HG03521 (cell line): ENCODE measurements around the gene CORO2A.
"Not testable (repeated sequence)": the region's sequence is repeated elsewhere in the genome, so short reads cannot be mapped to it uniquely, and the experiment has no call there.

Experiments used
- ATAC-seq: cut with Tn5 transposase; IDR thresholded peaks from one replicate; pipeline ENCODE4 v1.9.1; 2021; ENCODE audit warnings: mild to moderate bottlenecking, moderate library complexity; ENCODE audit not compliant: unreplicated experiment

Gene CORO2A

GRCh38 chr9:98117984-98118639 lies 74.3 kb downstream of the CORO2A start:
- ATAC-seq = peak; percentile 42

DNA sequence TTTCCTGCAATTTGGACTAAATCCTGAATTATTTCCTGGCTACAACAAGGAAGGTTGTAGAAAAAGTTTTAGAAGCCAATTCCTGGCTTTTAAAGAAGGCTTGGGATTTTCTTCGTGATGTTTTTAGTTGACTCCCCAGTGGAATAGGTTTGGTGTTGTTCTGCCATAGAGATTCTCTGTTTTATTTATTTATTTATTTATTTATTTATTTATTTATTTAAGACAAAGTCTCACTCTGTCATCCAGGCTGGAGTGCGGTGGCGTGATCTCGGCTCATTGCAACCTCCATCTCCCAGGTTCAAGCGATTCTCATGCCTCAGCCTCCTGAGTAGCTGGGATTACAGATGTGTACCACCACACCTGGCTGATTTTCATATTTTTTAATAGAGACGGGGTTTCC lies 75.3 kb downstream of the CORO2A start:
- not testable (repeated sequence) for ATAC-seq

DNA sequence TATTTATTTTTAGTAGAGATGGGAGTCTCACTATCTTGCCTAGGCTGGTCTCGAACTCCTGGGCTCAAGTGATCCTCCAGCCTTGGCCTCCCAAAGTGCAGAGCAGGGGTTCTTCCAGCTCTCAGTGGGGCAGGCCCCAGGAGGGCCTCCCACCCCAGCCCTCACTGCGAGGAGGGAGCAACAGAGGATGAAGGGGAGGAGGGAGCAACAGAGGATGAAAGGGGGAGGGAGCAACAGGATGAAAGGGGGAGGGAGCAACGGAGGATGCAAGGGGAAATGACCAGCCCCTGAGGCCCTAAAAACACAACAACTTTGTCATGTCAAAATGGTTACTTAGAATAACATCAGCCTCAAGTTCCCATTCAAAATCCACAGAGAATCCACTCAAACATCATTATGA lies 83.4 kb downstream of the CORO2A start:
- ATAC-seq = no peak

DNA sequence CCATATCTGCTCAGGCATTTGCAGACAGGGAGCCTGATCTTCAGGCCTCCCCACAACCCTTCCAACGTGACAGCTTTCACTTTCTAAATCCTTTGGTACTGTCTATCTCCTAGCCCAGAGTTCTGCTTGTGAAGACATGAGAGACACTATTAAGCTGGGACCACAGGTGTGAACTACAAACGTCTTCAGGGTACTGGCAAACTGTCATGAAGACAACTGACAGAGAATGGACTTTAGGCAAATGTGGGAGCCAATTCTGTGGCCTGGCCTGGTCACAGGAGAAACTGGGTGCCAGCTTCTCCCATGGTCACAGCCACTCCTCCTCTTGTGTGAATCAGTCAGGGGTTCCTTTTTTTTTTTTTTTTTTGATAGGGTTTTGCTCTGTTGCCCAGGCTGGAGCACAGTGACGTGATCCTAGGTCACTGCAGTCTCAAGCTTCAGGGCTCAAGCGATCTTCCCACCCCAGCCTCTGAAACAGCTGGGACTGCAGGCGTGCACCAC lies 83.9 kb downstream of the CORO2A start:
- ATAC-seq = no peak

DNA sequence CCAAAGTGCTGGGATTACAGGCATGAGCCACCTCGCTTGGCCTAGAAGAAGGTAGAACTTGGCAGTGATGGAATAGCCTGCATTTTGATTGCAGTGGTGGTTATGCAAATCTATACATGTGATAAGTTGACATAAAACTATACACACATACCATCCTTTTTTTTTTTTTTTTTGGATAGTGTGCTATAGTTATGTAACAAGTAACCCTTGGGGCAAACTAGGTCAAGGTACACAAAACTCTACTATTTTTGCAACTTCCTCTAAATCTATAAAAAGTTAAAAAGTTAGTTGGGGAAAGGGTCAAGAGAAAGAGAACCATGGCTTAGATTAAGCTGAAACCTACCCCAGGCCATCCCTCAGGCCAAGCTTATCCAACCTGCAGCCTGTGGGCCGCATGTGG lies 84.5 kb downstream of the CORO2A start:
- ATAC-seq = no peak

GRCh38 chr9:98105006-98105405 lies 87.4 kb downstream of the CORO2A start:
- ATAC-seq = no peak

- ATAC-seq = no peak
Observed at GRCh38 chr9:98104445-98104881, 88.0 kb downstream of the CORO2A start.

DNA sequence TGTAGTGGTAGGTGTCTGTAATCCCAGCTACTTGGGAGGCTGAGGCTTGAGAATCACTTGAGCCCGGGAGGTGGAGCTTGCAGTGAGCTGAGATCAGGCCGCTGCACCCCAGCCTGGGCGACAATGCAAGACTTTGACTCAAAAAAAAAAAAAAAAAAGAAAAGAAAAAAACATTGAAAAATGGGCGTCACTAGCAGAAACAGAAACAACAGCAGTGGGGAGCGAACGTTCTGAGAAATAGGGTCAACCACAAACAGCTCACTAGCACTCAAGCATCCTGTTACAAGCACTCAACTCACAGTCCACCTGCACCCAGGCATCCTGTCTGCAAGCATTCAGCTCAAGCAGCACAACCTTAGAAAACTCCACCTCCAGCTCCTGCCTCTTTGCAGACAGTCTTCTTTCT lies 90.6 kb downstream of the CORO2A start:
- ATAC-seq = peak; percentile 97

DNA sequence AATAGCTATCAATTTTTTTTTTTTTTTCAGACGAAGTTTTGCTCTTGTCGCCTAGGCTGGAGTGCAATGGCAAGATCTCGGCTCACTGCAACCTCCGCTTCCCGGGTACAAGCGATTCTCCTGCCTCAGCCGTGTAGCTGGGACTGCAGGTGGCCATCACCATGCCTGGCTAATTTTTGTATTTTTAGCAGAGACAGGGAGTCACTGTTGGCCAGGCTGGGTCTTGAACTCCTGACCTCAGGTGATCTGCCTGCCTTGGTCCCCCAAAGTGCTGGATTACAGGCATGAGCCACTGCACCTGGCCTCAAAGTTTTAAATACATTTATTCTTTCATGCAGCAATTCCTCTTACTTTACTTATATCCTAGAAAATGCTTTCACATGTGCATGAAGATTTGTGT lies 91.0 kb downstream of the CORO2A start:
- no peak for ATAC-seq

DNA sequence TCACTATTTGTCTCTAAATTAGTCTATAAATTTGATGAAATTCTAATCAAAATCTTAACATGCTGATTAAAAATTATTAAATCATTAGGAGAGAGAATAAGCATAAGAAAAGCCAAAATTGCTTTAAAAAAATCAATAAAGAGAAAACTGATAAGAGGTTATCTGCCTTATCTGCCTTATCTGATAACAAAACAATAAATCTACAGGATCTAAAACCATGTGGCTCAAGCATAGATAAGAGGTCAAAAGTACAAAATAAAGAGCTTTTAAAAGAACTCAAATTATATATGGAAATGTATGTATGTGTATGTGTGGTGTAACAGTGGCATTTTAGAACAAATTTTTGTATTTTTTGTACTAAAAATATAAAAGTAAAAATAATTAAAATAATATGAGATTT lies 92.0 kb downstream of the CORO2A start:
- ATAC-seq = no peak

GRCh38 chr9:98099898-98100297 lies 92.5 kb downstream of the CORO2A start:
- ATAC-seq = no peak

- no peak for ATAC-seq
Observed at GRCh38 chr9:98099346-98099745, 93.1 kb downstream of the CORO2A start.

GRCh38 chr9:98097836-98098235 lies 94.6 kb downstream of the CORO2A start:
- ATAC-seq = no peak

DNA sequence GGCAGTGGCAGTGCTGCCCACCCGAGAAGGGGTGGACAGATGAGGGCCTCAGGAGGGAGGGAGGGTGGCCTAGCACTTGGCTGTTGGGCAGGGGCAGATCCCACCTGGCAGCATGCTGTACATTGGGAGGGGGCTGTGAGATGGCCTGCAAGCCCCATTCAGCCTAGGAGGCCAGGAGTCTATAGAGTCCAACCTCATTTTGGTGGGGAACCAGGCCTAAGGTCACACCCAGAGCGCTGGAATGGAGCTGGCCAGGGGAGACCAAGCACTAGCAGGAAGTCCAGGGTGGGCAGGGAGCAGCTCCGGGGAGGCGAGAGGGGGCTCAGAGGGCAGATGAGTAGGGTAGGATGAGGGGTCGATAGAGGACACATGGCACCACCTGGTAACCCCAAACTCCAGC lies 96.3 kb downstream of the CORO2A start:
- no peak for ATAC-seq

DNA sequence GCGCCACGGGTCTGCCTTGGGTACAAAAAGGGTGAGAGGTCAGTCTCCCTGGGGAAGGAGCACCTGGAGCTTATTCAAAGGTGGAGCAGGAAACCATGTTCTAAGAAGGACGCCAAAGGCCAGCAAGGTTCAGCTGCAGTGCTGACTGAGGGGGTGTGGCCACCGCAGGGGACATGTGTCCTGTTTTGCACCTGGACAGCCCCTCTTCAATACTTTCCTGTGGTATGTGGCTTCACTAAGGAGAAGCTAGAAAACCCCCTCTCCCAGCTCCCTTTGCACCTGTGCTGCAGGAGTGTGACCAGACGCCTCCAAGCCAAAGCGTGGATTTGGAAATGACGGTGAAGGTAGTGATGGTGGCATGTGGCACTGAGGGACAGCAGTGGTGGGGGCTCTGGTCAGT lies 97.0 kb downstream of the CORO2A start:
- no peak for ATAC-seq

GRCh38 chr9:98094851-98095250 lies 97.6 kb downstream of the CORO2A start:
- ATAC-seq = no peak

GRCh38 chr9:98094316-98094715 lies 98.1 kb downstream of the CORO2A start:
- ATAC-seq = no peak

GRCh38 chr9:98092613-98092931 lies 99.9 kb downstream of the CORO2A start:
- no peak for ATAC-seq

GRCh38 chr9:98091735-98092612 lies 100.5 kb downstream of the CORO2A start:
- ATAC-seq = no peak

- ATAC-seq = not testable (repeated sequence)
Observed at GRCh38 chr9:98090674-98091073, 101.8 kb downstream of the CORO2A start.

GRCh38 chr9:98087420-98088354 lies 104.8 kb downstream of the CORO2A start:
- no peak for ATAC-seq
